HepG2 (cell line): ENCODE results near the gene OR10H2. TPM values are rescaled to one million over a fixed set of nuclear protein-coding genes. Genes with fewer than 3 reads are reported as not detected.

ENCODE experiments used
- AFF4 ChIP-seq: sonication (generic); formaldehyde crosslinking; IDR thresholded peaks from 2 replicates; pipeline ENCODE4 v1.4.0; 2020; ENCODE audit warnings: missing genetic modification reagents
- ARID3A ChIP-seq: IDR thresholded peaks from 2 replicates; pipeline ENCODE4 v1.6.1; 2012; ENCODE audit warnings: low read depth, low read length, improper control_type of control experiment
- GPBP1L1 ChIP-seq: sonication (generic); formaldehyde crosslinking; IDR thresholded peaks from 2 replicates; pipeline ENCODE4 v1.5.0; 2020; ENCODE audit warnings: mild to moderate bottlenecking, missing genetic modification reagents
- HES4 ChIP-seq: sonication (generic); formaldehyde crosslinking; IDR thresholded peaks from 2 replicates; pipeline ENCODE4 v1.9.0; 2021; ENCODE audit warnings: mild to moderate bottlenecking, missing genetic modification reagents, borderline replicate concordance
- SPEN ChIP-seq: sonication (generic); formaldehyde crosslinking; IDR thresholded peaks from 2 replicates; pipeline ENCODE4 v1.5.1; 2020; ENCODE audit warnings: low read depth, mild to moderate bottlenecking, missing genetic modification reagents
- SRF ChIP-seq: IDR thresholded peaks from 2 replicates; pipeline ENCODE4 v1.6.1; 2011; ENCODE audit warnings: mild to moderate bottlenecking, low read depth, low read length, moderate library complexity
- TAF1 ChIP-seq: sonication (generic); formaldehyde crosslinking; IDR thresholded peaks from 2 replicates; pipeline ENCODE4 v1.4.0; 2020; ENCODE audit warnings: missing genetic modification reagents
- TBX3 ChIP-seq: fragments of 450-650 bp; IDR thresholded peaks from 2 replicates; pipeline ENCODE4 v1.6.1; 2017; ENCODE audit warnings: antibody characterized with exemption, mild to moderate bottlenecking, inconsistent platforms, borderline replicate concordance
- ZNF160 ChIP-seq: sonication (generic); formaldehyde crosslinking; IDR thresholded peaks from 2 replicates; pipeline ENCODE4 v1.8.0; 2022; ENCODE audit warnings: mild to moderate bottlenecking, inconsistent platforms, missing genetic modification reagents
- ZNF318 ChIP-seq: sonication (generic); formaldehyde crosslinking; IDR thresholded peaks from 2 replicates; pipeline ENCODE4 v1.4.0; 2020; ENCODE audit warnings: mild to moderate bottlenecking, missing genetic modification reagents
- ZNF496 ChIP-seq: sonication (generic); formaldehyde crosslinking; IDR thresholded peaks from 2 replicates; pipeline ENCODE4 v1.8.1; 2023; ENCODE audit warnings: mild to moderate bottlenecking, moderate library complexity, missing genetic modification reagents; ENCODE audit not compliant: insufficient replicate concordance
- ZNF549 ChIP-seq: sonication (generic); formaldehyde crosslinking; IDR thresholded peaks from 2 replicates; pipeline ENCODE4 v1.5.0; 2020; ENCODE audit warnings: missing genetic modification reagents
- ZNF652 ChIP-seq: IDR thresholded peaks from 2 replicates; pipeline ENCODE4 v1.6.1; 2016; ENCODE audit warnings: low read depth, borderline replicate concordance
- polyA plus RNA-seq, 8 experiments: library from polyadenylated mRNA; depleted of rRNA in 3 of 8; stranded (reverse) in 7 of 8; unstranded in 1 of 8; fragments of >200 nt; fragmentation: Illumina TruSeq in 4 of 8; extraction: Trizol in 4 of 8; gene quantifications; 2 replicates each; pipeline versions ENCODE4 v1.2.1 to v1.2.3, GENCODE V29; 2011 to 2016; ENCODE audit warnings: low read depth in 4 of 8, missing spikeins in 1 of 8, mixed read lengths in 1 of 8; ENCODE audit not compliant: insufficient read depth in 1 of 8
- total RNA-seq, 5 experiments: library from RNA; depleted of rRNA; stranded (reverse); fragments of >200 nt; fragmentation: Illumina TruSeq; extraction: Trizol; gene quantifications; 2 replicates each; pipeline ENCODE4 v1.2.3, GENCODE V29; 2016; ENCODE audit warnings: low read depth in 1 of 5

The OR10H2 gene
- total and polyA plus RNA-seq, 2 of the 13 experiments (the other 11 are each of a cell fraction or from before 2014, with no cell fraction given), result not detected

- TF ChIP-seq AFF4 (CRISPR knock-in tag) (no peak), ZNF549 (CRISPR knock-in tag) (no peak), SPEN (no peak), ZNF652 (CRISPR knock-in tag) (no peak), TBX3 (peak; percentile 38; the same call in 1 of the 2 replicates), ZNF160 (CRISPR knock-in tag) (no peak), SRF (no peak), ZNF496 (CRISPR knock-in tag) (no peak), ZNF318 (CRISPR knock-in tag) (no peak), TAF1 (CRISPR knock-in tag) (no peak), ARID3A (peak; percentile 76; the same call in 1 of the 2 replicates), GPBP1L1 (CRISPR knock-in tag) (no peak), HES4 (CRISPR knock-in tag) (no peak)
Measured at GRCh38 chr19:15680478-15681322, 47.1 kb upstream of the OR10H2 start (continued).
